NT2/D1 (cell line): ENCODE measurements around the gene GCNA.

Source experiments
- SUZ12 ChIP-seq: IDR thresholded peaks from 2 replicates; pipeline ENCODE4 v1.6.1; 2011; ENCODE audit not compliant: insufficient read length, insufficient read depth; ENCODE audit errors: extremely low read depth
- YY1 ChIP-seq: IDR thresholded peaks from 2 replicates; pipeline ENCODE4 v1.6.1; 2011; ENCODE audit not compliant: insufficient read length, insufficient read depth
- ZNF274 ChIP-seq: IDR thresholded peaks from 2 replicates; pipeline ENCODE4 v1.6.1; 2011; ENCODE audit warnings: mild to moderate bottlenecking, low read depth, low read length

DNA sequence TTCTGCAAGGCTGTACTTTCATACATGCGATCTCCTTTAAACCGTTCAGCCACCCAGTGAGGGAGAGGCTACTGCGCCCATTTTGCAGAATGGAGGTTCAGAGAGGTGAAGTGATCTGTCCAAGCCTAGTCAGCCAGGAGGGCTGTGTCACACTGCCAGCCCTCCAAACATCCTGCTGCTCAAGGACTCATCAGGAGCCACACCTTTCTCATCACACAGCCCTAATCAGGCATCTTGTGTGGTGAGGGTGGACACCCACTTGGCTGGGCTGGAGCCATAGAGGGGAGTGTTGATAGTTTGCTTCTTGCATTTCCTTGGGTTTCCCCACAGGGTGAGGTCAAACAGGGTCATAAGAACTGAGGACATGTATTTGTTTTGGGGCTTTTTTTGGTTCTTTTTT, 45.5 kb downstream of the GCNA start:
- TF ChIP-seq ZNF274 (no peak), SUZ12 (no peak), YY1 (no peak)
